ENCODE measurements around the gene CCNJL.

Gene CCNJL

DNA sequence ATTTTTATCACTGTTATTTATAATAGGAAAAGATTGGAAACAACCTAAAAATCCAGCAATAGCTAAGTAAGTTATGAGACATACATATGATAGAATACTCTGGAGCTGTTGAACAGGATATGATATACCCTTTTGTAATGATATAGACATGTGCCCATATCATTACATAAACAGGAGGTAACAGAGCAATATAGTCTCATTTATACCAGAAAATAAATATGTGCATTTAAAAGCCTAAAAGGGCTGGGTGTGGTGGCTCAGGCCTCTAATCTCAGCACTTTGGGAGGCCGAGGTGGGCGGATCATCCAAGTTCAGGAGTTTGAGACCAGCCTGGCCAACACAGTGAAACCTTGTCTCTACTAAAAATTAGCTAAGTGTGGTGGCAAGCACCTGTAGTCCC lies 85.4 kb downstream of the CCNJL start:
- no peak overlapping the region for H3K4me3 ChIP-seq (ENCODE audit: control insufficient read depth, low read depth, low read length)
- TF ChIP-seq, protein P1, sequence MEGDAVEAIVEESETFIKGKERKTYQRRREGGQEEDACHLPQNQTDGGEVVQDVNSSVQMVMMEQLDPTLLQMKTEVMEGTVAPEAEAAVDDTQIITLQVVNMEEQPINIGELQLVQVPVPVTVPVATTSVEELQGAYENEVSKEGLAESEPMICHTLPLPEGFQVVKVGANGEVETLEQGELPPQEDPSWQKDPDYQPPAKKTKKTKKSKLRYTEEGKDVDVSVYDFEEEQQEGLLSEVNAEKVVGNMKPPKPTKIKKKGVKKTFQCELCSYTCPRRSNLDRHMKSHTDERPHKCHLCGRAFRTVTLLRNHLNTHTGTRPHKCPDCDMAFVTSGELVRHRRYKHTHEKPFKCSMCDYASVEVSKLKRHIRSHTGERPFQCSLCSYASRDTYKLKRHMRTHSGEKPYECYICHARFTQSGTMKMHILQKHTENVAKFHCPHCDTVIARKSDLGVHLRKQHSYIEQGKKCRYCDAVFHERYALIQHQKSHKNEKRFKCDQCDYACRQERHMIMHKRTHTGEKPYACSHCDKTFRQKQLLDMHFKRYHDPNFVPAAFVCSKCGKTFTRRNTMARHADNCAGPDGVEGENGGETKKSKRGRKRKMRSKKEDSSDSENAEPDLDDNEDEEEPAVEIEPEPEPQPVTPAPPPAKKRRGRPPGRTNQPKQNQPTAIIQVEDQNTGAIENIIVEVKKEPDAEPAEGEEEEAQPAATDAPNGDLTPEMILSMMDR (conservative IDR thresholded peaks at IDR 0.05; ENCODE audit: control insufficient read depth, insufficient read depth, low read depth, low read length), result no peak
- no peak for DNase-seq (ENCODE audit: low read depth)

DNA sequence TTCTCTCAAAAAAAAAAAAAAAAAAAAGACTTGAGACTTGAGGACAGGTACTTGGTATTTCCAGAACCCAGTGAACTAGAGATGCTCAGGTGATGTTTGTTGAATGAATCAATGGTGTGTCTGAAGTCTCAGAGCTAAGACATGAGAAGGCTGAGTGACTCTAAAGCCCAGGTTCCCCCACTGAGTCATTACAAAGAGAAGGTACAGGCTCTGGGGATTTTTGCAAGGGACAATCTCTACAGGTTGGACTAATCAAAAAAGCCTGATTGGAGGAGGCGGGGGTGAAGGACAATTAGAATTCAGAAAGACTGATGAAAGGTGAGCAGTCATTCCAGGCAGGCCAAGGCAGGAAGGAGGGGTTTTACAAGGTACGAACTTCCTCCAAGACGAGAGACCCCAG lies 91.3 kb downstream of the CCNJL start:
- TF ChIP-seq, protein P1 (conservative IDR thresholded peaks at IDR 0.05; ENCODE audit: control insufficient read depth, insufficient read depth, low read depth, low read length), result no peak
- H3K4me3 ChIP-seq (ENCODE audit: control insufficient read depth, low read depth, low read length), result no peak overlapping the region
- DNase-seq (ENCODE audit: low read depth), result no peak

DNA sequence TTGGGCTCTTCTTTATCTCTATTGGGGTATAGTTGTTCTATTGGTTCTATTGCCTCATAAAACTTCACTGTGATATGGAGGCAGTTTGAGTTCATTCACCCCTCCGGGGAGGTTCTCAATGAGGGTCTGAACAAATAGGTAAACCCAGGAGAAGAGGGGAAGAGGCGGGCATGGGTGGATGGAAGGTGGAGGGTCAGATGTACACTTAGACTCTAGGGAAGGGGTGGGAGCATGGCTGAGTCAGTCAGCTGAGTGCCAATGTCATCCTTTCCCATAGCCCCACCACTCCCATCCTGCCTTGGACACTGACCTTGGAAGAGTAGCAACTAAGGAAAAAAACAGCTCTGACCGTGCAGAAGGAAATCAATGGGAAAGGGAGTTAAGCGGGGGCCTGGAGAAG lies 93.0 kb downstream of the CCNJL start:
- DNase-seq (ENCODE audit: low read depth), result no peak
- no peak overlapping the region for H3K4me3 ChIP-seq (ENCODE audit: control insufficient read depth, low read depth, low read length)
- TF ChIP-seq, protein P1 (conservative IDR thresholded peaks at IDR 0.05; ENCODE audit: control insufficient read depth, insufficient read depth, low read depth, low read length), result no peak

DNA sequence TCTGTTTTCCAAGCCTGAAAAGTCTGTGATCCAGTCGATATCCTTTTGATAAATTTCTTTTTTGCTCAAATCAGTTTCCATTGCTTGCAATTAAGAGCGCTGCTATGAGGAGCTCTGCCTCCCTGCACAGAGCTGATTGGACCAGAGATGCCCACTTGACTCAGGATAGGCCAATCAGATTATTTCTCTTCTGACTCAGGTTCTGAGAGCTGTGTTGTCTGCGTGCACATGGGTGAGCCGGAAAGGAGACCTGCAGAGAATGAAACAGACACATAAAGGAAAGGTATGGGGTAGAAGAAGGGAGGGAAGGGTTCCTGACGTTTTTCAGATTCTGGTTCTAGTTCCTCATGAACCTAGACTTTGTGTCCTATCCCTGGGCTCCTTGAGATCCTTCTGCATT lies 98.8 kb downstream of the CCNJL start:
- DNase-seq (ENCODE audit: low read depth), result peak; percentile 10
- no peak overlapping the region for H3K4me3 ChIP-seq (ENCODE audit: control insufficient read depth, low read depth, low read length)
- TF ChIP-seq, protein P1 (conservative IDR thresholded peaks at IDR 0.05; ENCODE audit: control insufficient read depth, insufficient read depth, low read depth, low read length), result no peak

DNA sequence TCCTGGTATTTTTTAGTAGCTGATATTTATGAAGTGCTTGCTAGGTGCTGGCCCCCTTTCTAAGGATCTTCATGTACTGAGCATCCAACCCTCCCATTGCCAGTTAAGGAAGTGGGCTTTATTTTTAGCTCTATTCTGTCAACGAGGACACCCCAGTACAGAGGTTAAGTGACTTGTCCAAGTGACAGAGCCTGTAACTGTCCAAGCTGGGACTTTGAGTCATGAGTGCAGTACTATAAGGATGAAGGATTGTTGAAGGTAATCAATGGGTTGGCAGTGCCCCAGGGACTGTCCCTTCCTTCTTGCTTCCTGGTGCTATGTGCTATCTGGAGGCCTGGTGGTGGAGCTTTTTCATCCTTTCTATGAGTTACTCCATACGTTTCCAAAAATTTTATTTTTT lies 101.0 kb downstream of the CCNJL start:
- TF ChIP-seq, protein P1 (conservative IDR thresholded peaks at IDR 0.05; ENCODE audit: control insufficient read depth, insufficient read depth, low read depth, low read length), result no peak
- no peak overlapping the region for H3K4me3 ChIP-seq (ENCODE audit: control insufficient read depth, low read depth, low read length)
- DNase-seq (ENCODE audit: low read depth), result no peak

DNA sequence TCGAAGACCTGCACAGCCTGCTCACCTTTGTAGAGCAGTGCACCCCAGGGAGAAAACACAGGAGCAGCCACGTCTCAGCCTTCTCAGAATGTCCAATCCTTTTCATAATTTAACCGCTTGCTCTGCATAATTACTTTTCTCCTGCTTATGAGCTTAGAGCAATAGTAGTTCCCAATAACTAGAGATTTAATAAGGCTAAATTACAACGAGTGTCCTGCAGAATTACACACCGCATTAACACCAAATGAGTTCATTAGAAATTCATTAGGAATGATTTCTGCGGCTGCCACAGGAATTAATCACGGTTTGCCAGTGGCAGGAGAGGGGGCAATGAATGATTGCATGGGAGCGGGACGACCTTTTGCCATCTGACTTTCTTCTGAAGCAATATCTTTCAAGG lies 101.8 kb downstream of the CCNJL start:
- TF ChIP-seq, protein P1 (conservative IDR thresholded peaks at IDR 0.05; ENCODE audit: control insufficient read depth, insufficient read depth, low read depth, low read length), result no peak
- DNase-seq (ENCODE audit: low read depth), result no peak
- H3K4me3 ChIP-seq (ENCODE audit: control insufficient read depth, low read depth, low read length), result no peak overlapping the region

DNA sequence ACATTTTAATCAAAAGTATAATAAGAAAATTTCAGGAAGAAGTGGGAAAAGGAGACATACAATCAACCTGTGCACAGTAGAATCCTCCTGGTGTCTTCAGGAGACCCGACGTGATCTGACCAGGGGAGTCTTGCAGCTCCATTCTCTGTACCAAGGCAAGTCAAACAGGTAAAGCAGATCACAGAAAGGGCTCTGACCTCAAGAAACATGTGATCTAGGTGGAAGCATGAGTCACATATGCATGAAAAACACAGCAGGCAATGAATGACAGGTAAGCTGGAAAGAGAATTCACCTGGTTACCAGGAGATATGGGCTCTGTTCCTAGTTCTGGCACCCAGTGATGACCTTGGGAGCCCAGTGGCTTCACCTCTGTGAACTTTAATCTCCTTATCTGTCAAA lies 102.4 kb downstream of the CCNJL start:
- TF ChIP-seq, protein P1 (conservative IDR thresholded peaks at IDR 0.05; ENCODE audit: control insufficient read depth, insufficient read depth, low read depth, low read length), result no peak
- no peak for DNase-seq (ENCODE audit: low read depth)
- no peak overlapping the region for H3K4me3 ChIP-seq (ENCODE audit: control insufficient read depth, low read depth, low read length)
